Prostate gland (tissue), 2 donors: ENCODE measurements around the gene CELF2. TPM values are rescaled to one million over a fixed set of nuclear protein-coding genes. Genes with fewer than 3 reads are reported as not detected.

Source experiments
- DNase-seq: peaks from one replicate; pipeline ENCODE4 v3.0.0-alpha.2; 2019; ENCODE audit warnings: low spot score
- H3K27ac ChIP-seq, 2 donors: fragments of 200-600 bp; sonication (generic); 2 replicates each; pipeline ENCODE4 v1.5.1; 2017 to 2019
- H3K27me3 ChIP-seq: fragments of 200-600 bp; sonication (generic); replicated peaks from 2 replicates; pipeline ENCODE4 v1.5.1; 2019; ENCODE audit not compliant: insufficient read depth
- H3K36me3 ChIP-seq, 2 donors: fragments of 200-600 bp; sonication (generic); 1 replicate in 1 of 2; 2 replicates in 1 of 2; pipeline versions ENCODE4 v1.5.1 to v1.8.1; 2017 to 2019
- H3K4me1 ChIP-seq: fragments of 200-600 bp; sonication (generic); replicated peaks from 2 replicates; pipeline ENCODE4 v1.5.1; 2019
- H3K4me3 ChIP-seq, 2 donors: fragments of 200-600 bp; sonication (generic); 2 replicates each; pipeline ENCODE4 v1.5.1; 2017 to 2019
- H3K9me3 ChIP-seq: fragments of 200-600 bp; sonication (generic); 2 replicates; pipeline ENCODE4 v1.5.1; 2017
- CTCF ChIP-seq, 4 experiments: fragments of 200-600 bp in 2 of 4; fragments of 450-650 bp in 2 of 4; sonication (generic) in 2 of 4; IDR thresholded peaks; 1 replicate in 3 of 4; 2 replicates in 1 of 4; pipeline ENCODE4 v1.5.1; 2016 to 2019; ENCODE audit warnings: antibody characterized with exemption in 4 of 4, mild to moderate bottlenecking in 2 of 4, moderate library complexity in 2 of 4
- POLR2A ChIP-seq: fragments of 450-650 bp; IDR thresholded peaks from one replicate; pipeline ENCODE4 v1.6.1; 2016; ENCODE audit warnings: antibody characterized with exemption, mild to moderate bottlenecking
- POLR2AphosphoS5 ChIP-seq: sonication (generic); formaldehyde crosslinking; IDR thresholded peaks from one replicate; pipeline ENCODE4 v1.6.1; 2017; ENCODE audit warnings: antibody characterized with exemption
- WGBS: methylation state at CpG from one replicate; pipeline ENCODE4 v1.1.5; 2018; 5-methylcytosine and 5-hydroxymethylcytosine counted together
- intact Hi-C: fragments of 100-400 bp; cut with DNase I; formaldehyde crosslinking; loops from one replicate; pipeline ENCODE4 v1.14.2; 2022
- total RNA-seq, 2 donors: library from RNA; depleted of rRNA; stranded (reverse); fragments of >200 nt; gene quantifications; one replicate each; pipeline ENCODE4 v1.1.0, GENCODE V29; 2016

Gene CELF2
- total RNA-seq, 2 donors from 2014 or later = 19.2 to 43.2 TPM

GRCh38 chr10:11082526-11082925 lies 64.9 kb downstream of the CELF2 start:
- WGBS = 0% methylated on average over 1 of the region's 1 CpG
- Histone ChIP-seq H3K9me3 (no peaks in the 10 kb centered on the region), H3K4me1 (no peaks in the 10 kb centered on the region), H3K27me3 (no peaks in the 10 kb centered on the region), H3K27ac (no peak overlapping the region), H3K4me3 (no peak overlapping the region), H3K36me3 (no peaks in the 10 kb centered on the region)
- TF ChIP-seq POLR2A (no peak), CTCF (IDR thresholded peaks at IDR 0.05) (no peak), POLR2AphosphoS5 (no peak)
- intact Hi-C loops = no loop called here
- DNase-seq = no peak

DNA sequence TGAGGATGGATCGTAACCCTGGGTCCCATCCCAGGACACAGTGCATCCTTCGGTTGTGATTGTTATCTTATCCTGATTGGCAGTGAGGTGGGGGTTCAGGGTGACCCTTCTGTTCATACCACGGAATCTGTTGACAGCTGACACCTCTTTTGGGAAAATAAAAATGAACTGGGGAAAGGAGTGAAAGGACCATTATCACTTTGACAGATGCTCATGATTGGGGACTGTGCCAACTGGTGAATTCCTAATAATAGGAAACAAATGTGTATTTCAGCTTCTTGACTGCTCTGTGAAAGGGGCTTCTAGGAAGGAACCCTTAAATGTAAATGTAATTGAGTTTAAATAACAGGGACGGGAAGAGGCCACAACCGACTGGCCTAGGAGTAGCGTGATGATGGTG lies 65.4 kb downstream of the CELF2 start:
- Histone ChIP-seq H3K4me3 (no peak overlapping the region), H3K27ac (no peak overlapping the region), H3K27me3 (no peaks in the 10 kb centered on the region), H3K4me1 (no peaks in the 10 kb centered on the region), H3K36me3 (no peaks in the 10 kb centered on the region), H3K9me3 (no peaks in the 10 kb centered on the region)
- intact Hi-C loops = no loop called here
- 89% methylated on average over 6 of the region's 6 CpGs for WGBS
- TF ChIP-seq POLR2AphosphoS5 = no peak
- TF ChIP-seq CTCF (IDR thresholded peaks at IDR 0.05) = no peak
- TF ChIP-seq POLR2A = no peak
- DNase-seq = no peak

DNA sequence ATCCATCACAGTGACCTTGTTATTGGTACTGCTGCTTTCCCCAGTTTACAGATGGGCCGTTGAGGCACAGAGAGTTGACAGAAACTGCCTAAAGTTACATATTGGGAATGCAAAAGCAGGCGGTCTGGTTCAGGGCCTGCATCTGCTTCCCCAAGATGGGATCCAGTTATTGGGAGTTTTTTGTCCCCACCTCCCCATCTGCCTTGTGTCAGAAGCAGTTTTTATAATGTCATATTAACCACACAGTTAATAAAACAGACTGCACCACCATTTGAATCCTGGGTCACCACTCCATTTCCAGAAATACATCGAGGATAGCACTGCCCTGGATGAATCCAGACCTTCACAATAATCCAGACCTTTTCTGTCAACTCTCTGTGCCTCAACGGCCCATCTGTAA lies 67.9 kb downstream of the CELF2 start:
- no peaks in the 10 kb centered on the region for H3K4me1 ChIP-seq
- no peaks in the 10 kb centered on the region for H3K27me3 ChIP-seq
- DNase-seq = no peak
- WGBS = 69% methylated on average over 4 of the region's 4 CpGs
- H3K9me3 ChIP-seq = no peaks in the 10 kb centered on the region
- intact Hi-C loops = no loop called here
- TF ChIP-seq POLR2A (no peak), CTCF (IDR thresholded peaks at IDR 0.05) (no peak), POLR2AphosphoS5 (no peak)
- no peaks in the 10 kb centered on the region for H3K36me3 ChIP-seq
- H3K27ac ChIP-seq = no peak overlapping the region
- no peak overlapping the region for H3K4me3 ChIP-seq

GRCh38 chr10:11086177-11086840 lies 68.6 kb downstream of the CELF2 start:
- Histone ChIP-seq H3K27ac (no peak overlapping the region), H3K4me3 (no peak overlapping the region), H3K27me3 (no peaks in the 10 kb centered on the region), H3K4me1 (no peaks in the 10 kb centered on the region), H3K36me3 (no peaks in the 10 kb centered on the region), H3K9me3 (no peaks in the 10 kb centered on the region)
- no peak for DNase-seq
- TF ChIP-seq POLR2A (no peak), CTCF (IDR thresholded peaks at IDR 0.05) (no peak), POLR2AphosphoS5 (no peak)
- intact Hi-C loops = no loop called here
- 37% methylated on average over 13 of the region's 13 CpGs for WGBS

DNA sequence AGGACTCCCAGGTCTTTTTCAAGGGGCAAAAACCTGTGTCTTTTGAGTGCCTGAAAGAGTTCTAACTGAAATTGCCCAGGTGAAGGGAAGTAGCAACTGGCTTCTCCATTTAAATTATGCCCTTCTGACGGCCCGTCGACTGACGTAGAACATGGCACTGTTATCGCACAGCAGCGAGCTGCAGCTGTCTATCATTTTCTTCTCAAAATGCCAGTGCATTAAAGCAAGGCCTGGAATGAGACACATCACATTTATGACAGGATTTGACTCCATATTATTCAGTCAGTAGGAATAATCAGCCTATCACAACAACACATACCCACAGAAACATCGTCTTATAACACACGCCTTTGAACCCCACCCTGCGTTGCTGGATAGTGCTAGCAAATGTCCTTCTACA lies 69.7 kb downstream of the CELF2 start:
- TF ChIP-seq POLR2A (no peak), CTCF (IDR thresholded peaks at IDR 0.05) (no peak), POLR2AphosphoS5 (no peak)
- Histone ChIP-seq H3K4me1 (no peaks in the 10 kb centered on the region), H3K4me3 (no peak overlapping the region), H3K9me3 (no peaks in the 10 kb centered on the region), H3K27ac (no peak overlapping the region), H3K36me3 (no peaks in the 10 kb centered on the region), H3K27me3 (no peaks in the 10 kb centered on the region)
- WGBS = 99% methylated on average over 9 of the region's 9 CpGs
- intact Hi-C loops = no loop called here
- DNase-seq = no peak
